GM23338 (cell line): ENCODE results near the gene DRD5. TPM values are rescaled to one million over a fixed set of nuclear protein-coding genes. Genes with fewer than 3 reads are reported as not detected.
A peak's percentile ranks its signal among the peaks of the same experiment; 100 is the strongest.

Experiments used
- ATAC-seq: fragments of 200-7000 bp; cut with Tn5 transposase; 3 replicates; pipeline ENCODE4 v1.9.1; 2020
- DNase-seq: peaks from one replicate; pipeline ENCODE4 v3.0.0-alpha.2; 2015; ENCODE audit warnings: low spot score
- H2AFZ ChIP-seq: fragments of 200-600 bp; sonication (generic); 2 replicates; pipeline ENCODE4 v1.8.0; 2016; ENCODE audit warnings: antibody characterized with exemption, mild to moderate bottlenecking, moderate library complexity
- H3F3A ChIP-seq: fragments of 200-600 bp; sonication (generic); replicated peaks from 2 replicates; pipeline ENCODE4 v1.8.0; 2017; ENCODE audit warnings: antibody characterized with exemption, mixed run types, low read depth
- H3K27ac ChIP-seq: fragments of 200-600 bp; sonication (generic); 2 replicates; pipeline ENCODE4 v1.6.1; 2016; ENCODE audit warnings: low read depth
- H3K27me3 ChIP-seq: fragments of 200-600 bp; sonication (generic); 2 replicates; pipeline ENCODE4 v1.8.0; 2016; ENCODE audit warnings: mild to moderate bottlenecking, mixed run types, moderate library complexity; ENCODE audit not compliant: insufficient read depth
- H3K36me3 ChIP-seq: fragments of 200-600 bp; sonication (generic); 2 replicates; pipeline ENCODE4 v1.8.0; 2016; ENCODE audit warnings: mild to moderate bottlenecking; ENCODE audit not compliant: insufficient read depth
- H3K4me1 ChIP-seq: fragments of 200-600 bp; sonication (generic); 2 replicates; pipeline ENCODE4 v1.8.0; 2016; ENCODE audit warnings: mild to moderate bottlenecking, moderate library complexity; ENCODE audit not compliant: insufficient read depth
- H3K4me2 ChIP-seq: fragments of 200-600 bp; sonication (generic); 2 replicates; pipeline ENCODE4 v1.7.1; 2017; ENCODE audit warnings: mixed run types
- H3K4me3 ChIP-seq: fragments of 200-600 bp; sonication (generic); 2 replicates; pipeline ENCODE4 v1.6.1; 2016; ENCODE audit warnings: mixed run types
- H3K79me2 ChIP-seq: fragments of 200-600 bp; sonication (generic); replicated peaks from 2 replicates; pipeline ENCODE4 v1.8.0; 2017; ENCODE audit warnings: mild to moderate bottlenecking; ENCODE audit not compliant: insufficient read depth
- H3K9me2 ChIP-seq: fragments of 200-600 bp; sonication (generic); 2 replicates; pipeline ENCODE4 v1.8.0; 2017; ENCODE audit not compliant: insufficient read depth
- H4K20me1 ChIP-seq: fragments of 200-600 bp; sonication (generic); replicated peaks from 2 replicates; pipeline ENCODE4 v1.8.0; 2017; ENCODE audit warnings: mild to moderate bottlenecking; ENCODE audit not compliant: insufficient read depth
- H3K27ac Mint-ChIP-seq: 2 replicates; pipeline ENCODE4 v1.8.0; 2020; ENCODE audit warnings: inconsistent platforms, mild to moderate bottlenecking, moderate library complexity, mixed read lengths
- H3K27me3 Mint-ChIP-seq: 3 replicates; pipeline ENCODE4 v1.8.0; 2022; ENCODE audit warnings: low read depth, mild to moderate bottlenecking, moderate library complexity, mixed read lengths, inconsistent platforms; ENCODE audit not compliant: insufficient read depth, poor library complexity
- H3K36me3 Mint-ChIP-seq: 3 replicates; pipeline ENCODE4 v1.8.0; 2021; ENCODE audit warnings: low read depth, mild to moderate bottlenecking, inconsistent platforms, moderate library complexity, mixed read lengths
- H3K4me1 Mint-ChIP-seq: 3 replicates; pipeline ENCODE4 v1.8.0; 2020; ENCODE audit warnings: mild to moderate bottlenecking, inconsistent platforms, mixed read lengths
- H3K4me3 Mint-ChIP-seq: 3 replicates; pipeline ENCODE4 v1.8.0; 2021; ENCODE audit warnings: moderate library complexity, mild to moderate bottlenecking, inconsistent platforms, mixed read lengths
- H3K9me3 Mint-ChIP-seq: 3 replicates; pipeline ENCODE4 v1.8.0; 2020; ENCODE audit warnings: moderate library complexity, mild to moderate bottlenecking, inconsistent platforms, mixed read lengths
- CTCF ChIP-seq, 2 experiments: fragments of 200-600 bp in 1 of 2; sonication (generic) in 1 of 2; conservative IDR thresholded peaks; 2 replicates each; pipeline versions ENCODE4 v1.5.1 to v1.6.1; 2016 to 2017; ENCODE audit warnings: antibody characterized with exemption in 2 of 2, low read depth in 2 of 2, mild to moderate bottlenecking in 2 of 2, moderate library complexity in 1 of 2
- POLR2AphosphoS5 ChIP-seq: IDR thresholded peaks from 2 replicates; pipeline ENCODE4 v1.6.1; 2016; ENCODE audit warnings: antibody characterized with exemption, low read depth
- STAT1 ChIP-seq: IDR thresholded peaks from one replicate; pipeline ENCODE4 v1.6.1; 2016; ENCODE audit warnings: antibody characterized with exemption; ENCODE audit not compliant: unreplicated experiment
- ZNF331 ChIP-seq: fragments of 250-450 bp; sonication (Bioruptor Pico); IDR thresholded peaks from 2 replicates; pipeline ENCODE4 v1.5.0; 2020; ENCODE audit warnings: low read depth, mild to moderate bottlenecking, moderate library complexity
- ZNF462 ChIP-seq: fragments of 250-450 bp; sonication (Bioruptor Pico); IDR thresholded peaks from 2 replicates; pipeline ENCODE4 v1.5.0; 2020; ENCODE audit warnings: mild to moderate bottlenecking, moderate library complexity
- polyA plus RNA-seq: library from polyadenylated mRNA; unstranded; fragments of >200 nt; fragmentation: Nextera tagmentation; extraction: Ambion mirVana; gene quantifications from 2 replicates; pipeline ENCODE4 v1.2.1, GENCODE V29; 2016
- total RNA-seq: library from RNA; depleted of rRNA; stranded (reverse); fragments of >200 nt; shearing (Covaris generic); gene quantifications from 2 replicates; pipeline ENCODE4 v1.2.3, GENCODE V29; 2014

Gene DRD5
- total and polyA plus RNA-seq, 2 experiments from 2014 or later: 0.08 to 0.24 TPM

- Mint-ChIP-seq H3K4me3 (no peak overlapping the region), H3K27ac (no peak overlapping the region), H3K9me3 (no peaks in the 10 kb centered on the region)
These were observed 17.2 kb upstream of the DRD5 start for GRCh38 chr4:9764155-9764696.

DNA sequence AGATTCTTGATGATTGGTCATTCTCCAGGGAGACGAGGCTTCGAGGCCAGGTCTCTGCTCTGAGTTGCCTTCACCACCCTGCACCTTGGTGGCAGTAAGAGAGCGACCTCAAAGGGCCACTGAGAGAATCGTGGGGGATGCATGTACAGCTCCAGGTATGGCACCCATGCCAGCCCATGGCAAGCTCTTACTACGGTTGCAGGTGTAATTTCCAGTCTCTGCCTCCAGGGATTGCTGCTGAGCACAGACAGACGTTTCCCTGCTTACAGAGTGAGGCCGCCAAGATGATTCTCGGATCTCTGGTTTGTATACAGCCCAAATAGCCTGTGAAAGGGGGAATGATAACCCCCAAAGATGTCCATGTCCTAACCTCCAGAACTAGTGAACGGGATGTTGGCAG, 16.3 kb upstream of the DRD5 start:
- H3K4me3 ChIP-seq: no peak overlapping the region
- no peaks in the 10 kb centered on the region for H3K79me2 ChIP-seq
- Mint-ChIP-seq H3K9me3 (no peaks in the 10 kb centered on the region), H3K4me1 (no peaks in the 10 kb centered on the region), H3K27me3 (peaks cover 9% of the 10 kb centered on the region), H3K27ac (no peak overlapping the region), H3K36me3 (no peaks in the 10 kb centered on the region), H3K4me3 (no peak overlapping the region)
- H3K4me2 ChIP-seq: no peak overlapping the region
- no peaks in the 10 kb centered on the region for H3F3A ChIP-seq
- DNase-seq: peak; percentile 65
- H2AFZ ChIP-seq: no peak overlapping the region
- no peaks in the 10 kb centered on the region for H3K27me3 ChIP-seq
- H4K20me1 ChIP-seq: no peaks in the 10 kb centered on the region
- peak; percentile 57 to 81 for TF ChIP-seq CTCF (conservative IDR thresholded peaks at IDR 0.05; ENCODE audit: low read depth in 2 of 2)
- no peak for TF ChIP-seq STAT1
- no peak for TF ChIP-seq POLR2AphosphoS5
- no peak for TF ChIP-seq ZNF331 (CRISPR knock-in tag)
- TF ChIP-seq ZNF462 (CRISPR knock-in tag): no peak
- H3K36me3 ChIP-seq: no peaks in the 10 kb centered on the region
- no peaks in the 10 kb centered on the region for H3K4me1 ChIP-seq
- no peak for ATAC-seq
- H3K27ac ChIP-seq: no peak overlapping the region
- no peaks in the 10 kb centered on the region for H3K9me2 ChIP-seq

More at GRCh38 chr4:9764155-9764696, 17.2 kb upstream of the DRD5 start:
- H4K20me1 ChIP-seq: no peaks in the 10 kb centered on the region
- ATAC-seq (no peak), DNase-seq (peak; percentile 10)
- H3K36me3 ChIP-seq: no peaks in the 10 kb centered on the region
- Mint-ChIP-seq H3K27me3 (peaks cover 9% of the 10 kb centered on the region), H3K4me1 (no peaks in the 10 kb centered on the region), H3K36me3 (no peaks in the 10 kb centered on the region)
- no peak overlapping the region for H3K4me3 ChIP-seq
- H3K79me2 ChIP-seq: no peaks in the 10 kb centered on the region
- no peak overlapping the region for H3K27ac ChIP-seq
- H2AFZ ChIP-seq: no peak overlapping the region
- no peak overlapping the region for H3K4me2 ChIP-seq
- H3K27me3 ChIP-seq: no peaks in the 10 kb centered on the region
- no peaks in the 10 kb centered on the region for H3K9me2 ChIP-seq
- H3F3A ChIP-seq: no peaks in the 10 kb centered on the region
- TF ChIP-seq CTCF (conservative IDR thresholded peaks at IDR 0.05; ENCODE audit: low read depth in 2 of 2): no peak
- no peaks in the 10 kb centered on the region for H3K4me1 ChIP-seq
